GM15510 (cell line): ENCODE results near the gene BMPR1A.

ENCODE experiments used
- POLR2A ChIP-seq: IDR thresholded peaks from 3 replicates; pipeline ENCODE4 v1.6.1; 2011; ENCODE audit warnings: borderline replicate concordance; ENCODE audit not compliant: insufficient read length; ENCODE audit errors: extremely low read depth

The BMPR1A gene

GRCh38 chr10:86756511-86757112 is at the start of gene BMPR1A:
Gene BMPR1A, plus strand, starts transcription at chr10:86756619. Its CDS starts 119,400 bp downstream, at chr10:86876019.
- TF ChIP-seq POLR2A, result no peak

- TF ChIP-seq POLR2A, result no peak
These were observed 49.4 kb upstream of the BMPR1A start for GRCh38 chr10:86706977-86707376.

- TF ChIP-seq POLR2A, result no peak
These were observed 48.9 kb upstream of the BMPR1A start for GRCh38 chr10:86707505-86707904.

DNA sequence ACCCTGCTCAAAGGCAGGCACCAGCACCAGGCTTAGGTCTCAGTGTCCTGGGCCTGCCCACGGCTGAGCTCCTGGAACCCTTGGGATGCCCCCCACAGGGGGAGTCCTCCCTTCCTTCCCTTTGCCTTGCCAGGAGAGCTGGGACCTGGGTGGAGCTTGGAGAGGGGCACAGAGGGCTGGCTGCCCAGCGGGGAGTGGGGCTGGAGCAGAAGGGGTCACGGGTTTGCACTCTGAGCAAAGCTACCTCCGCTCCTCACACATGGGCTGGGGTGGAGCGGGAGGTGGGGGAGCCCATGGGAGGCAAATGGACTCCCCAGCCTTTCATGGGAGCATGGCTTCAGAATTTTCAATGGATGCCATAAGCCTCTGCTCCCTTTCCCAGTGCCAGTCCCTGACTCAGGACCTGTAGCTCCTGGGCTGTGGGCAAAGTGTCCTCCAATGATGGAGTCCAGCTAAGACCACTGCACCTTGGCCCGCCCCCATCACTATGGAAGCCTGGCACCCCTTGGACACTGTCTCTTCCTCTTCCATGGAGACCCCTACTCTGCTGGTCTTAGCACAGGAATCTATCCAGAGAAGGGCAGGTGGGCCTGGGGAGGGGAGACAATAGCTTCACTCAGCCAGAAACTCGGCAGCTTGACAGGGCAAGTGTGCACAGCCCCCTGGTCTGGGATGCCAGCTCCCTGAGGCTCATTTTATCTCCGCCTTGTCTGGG is 48.2 kb upstream of the BMPR1A start:
- TF ChIP-seq POLR2A, result no peak

- no peak for TF ChIP-seq POLR2A
These were observed 47.5 kb upstream of the BMPR1A start for GRCh38 chr10:86708783-86709380.

GRCh38 chr10:86709396-86710185 is 46.8 kb upstream of the BMPR1A start:
- no peak for TF ChIP-seq POLR2A

DNA sequence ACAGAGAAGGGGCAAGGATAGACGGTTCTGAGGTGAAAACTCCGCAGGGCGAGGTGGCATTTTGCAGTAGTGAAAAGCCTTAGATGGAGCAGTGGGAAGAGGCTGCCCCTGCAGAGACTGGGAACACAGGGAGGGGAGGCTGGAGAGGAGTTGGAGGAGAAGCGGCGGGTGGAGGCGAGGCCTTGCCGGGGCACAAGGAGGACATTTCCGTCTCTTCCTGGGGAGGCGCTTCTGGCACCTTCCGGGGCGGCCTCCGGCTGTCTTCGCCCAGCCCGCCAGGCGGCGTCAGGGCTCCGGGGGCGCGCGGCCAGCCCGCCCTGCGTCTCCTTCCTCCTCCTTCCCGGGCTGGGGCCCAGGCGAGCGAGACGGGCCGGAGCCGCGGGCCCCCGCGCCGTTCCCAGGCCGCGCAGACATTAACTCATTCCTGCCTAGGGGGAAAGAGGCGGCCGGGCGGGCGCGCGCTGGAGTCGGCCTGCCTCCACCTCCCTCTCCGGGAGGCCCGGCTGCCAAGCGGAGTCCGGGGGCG is 45.4 kb upstream of the BMPR1A start:
- TF ChIP-seq POLR2A, result peak; percentile 70

DNA sequence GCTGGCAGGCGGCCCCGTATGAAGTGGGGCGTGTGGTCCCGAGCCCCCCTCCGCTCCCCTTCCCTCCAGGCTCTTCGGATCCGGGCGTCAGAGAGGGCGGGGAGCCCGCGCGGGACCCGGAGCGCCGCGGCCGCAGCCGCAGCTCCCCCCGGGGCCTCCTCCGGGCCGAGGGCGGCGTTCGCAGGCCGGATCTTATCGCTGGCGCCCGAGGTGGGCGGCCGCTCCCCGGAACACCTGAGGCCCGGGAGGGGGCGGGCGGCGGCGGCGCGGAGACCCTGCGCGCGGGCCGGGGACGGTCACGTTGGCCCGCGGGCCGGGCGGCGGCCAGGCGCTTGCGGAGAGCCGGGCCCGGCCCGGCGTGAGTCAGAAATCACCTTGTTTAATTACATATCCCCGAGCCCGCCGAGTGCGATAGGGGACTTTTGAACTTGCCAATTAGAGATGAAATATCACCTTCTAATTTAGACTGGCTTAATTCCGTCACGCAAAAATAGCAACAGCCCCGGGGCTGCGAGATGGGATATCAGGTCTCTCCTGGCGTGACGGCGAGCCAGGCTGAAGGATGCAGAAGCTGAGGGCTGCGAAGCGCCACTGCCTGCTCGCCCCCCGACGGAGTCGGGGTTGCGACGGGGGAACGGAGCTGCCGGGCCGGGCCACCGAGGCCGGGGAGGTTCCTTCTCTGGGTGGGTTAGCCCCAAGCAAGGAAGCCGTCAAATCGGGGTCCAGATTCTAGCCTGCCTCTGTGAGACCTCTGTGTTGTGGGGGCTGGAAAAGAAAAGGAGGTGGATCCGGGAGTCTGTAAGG is 44.7 kb upstream of the BMPR1A start:
- no peak for TF ChIP-seq POLR2A

GRCh38 chr10:86712317-86712707 is 44.1 kb upstream of the BMPR1A start:
- TF ChIP-seq POLR2A, result peak; percentile 39

DNA sequence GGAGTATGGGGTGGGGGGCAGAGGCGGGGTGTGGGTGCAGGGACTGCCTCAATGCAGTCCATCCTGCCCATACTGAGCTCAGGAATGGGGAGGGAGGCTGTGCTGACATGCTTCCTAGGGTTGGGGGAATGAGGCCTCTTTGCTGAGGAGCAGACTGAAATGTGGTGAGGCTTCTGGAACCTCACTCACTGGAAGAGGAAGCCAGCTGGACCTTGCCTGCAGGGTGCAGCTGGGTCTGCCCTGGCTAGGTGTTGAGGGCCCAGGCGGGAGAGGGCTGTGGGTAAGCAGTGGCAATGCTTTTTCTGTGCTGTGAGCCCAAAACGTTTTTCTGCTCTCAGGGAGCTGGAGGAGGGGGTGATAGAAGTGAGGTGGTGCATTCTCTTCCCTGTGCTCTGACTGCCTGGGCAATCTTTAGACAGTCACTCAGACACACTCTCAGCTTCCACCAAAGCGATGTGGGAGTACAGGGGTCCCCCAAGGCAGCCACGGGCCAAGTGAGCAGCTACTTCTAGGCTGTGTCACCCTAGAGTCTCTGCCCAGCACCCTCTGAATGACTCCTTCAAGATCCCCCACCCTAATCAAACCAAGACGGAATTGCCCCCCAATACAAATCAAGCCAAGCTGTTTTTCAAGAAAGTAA is 41.1 kb upstream of the BMPR1A start:
- TF ChIP-seq POLR2A, result no peak

- TF ChIP-seq POLR2A, result no peak
These were observed 40.6 kb upstream of the BMPR1A start for GRCh38 chr10:86715836-86716235.

DNA sequence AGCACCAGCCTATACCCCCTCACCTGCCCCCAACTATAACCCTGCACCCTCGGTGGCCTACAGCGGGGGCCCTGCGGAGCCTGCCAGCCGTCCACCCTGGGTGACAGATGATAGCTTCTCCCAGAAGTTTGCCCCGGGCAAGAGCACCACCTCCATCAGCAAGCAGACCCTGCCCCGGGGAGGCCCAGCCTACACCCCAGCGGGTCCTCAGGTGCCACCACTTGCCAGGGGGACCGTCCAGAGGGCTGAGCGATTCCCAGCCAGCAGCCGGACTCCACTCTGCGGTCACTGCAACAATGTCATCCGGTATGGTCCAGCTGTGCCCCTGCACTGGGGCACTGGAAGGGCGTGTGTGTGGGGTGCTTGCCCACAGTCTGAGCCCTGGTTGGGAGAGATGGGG is 40.0 kb upstream of the BMPR1A start:
- TF ChIP-seq POLR2A, result no peak

- no peak for TF ChIP-seq POLR2A
These were observed 37.9 kb upstream of the BMPR1A start for GRCh38 chr10:86718556-86718955.

GRCh38 chr10:86721232-86721631 is 35.2 kb upstream of the BMPR1A start:
- TF ChIP-seq POLR2A, result no peak
